Mesenchymal stem cell (in vitro differentiated cells and primary cell): ENCODE data around the gene TNS1.
"Not testable (repeated sequence)": the region's sequence is repeated elsewhere in the genome, so short reads cannot be mapped to it uniquely, and the experiment has no call there.

Source experiments
- DNase-seq: peaks from one replicate; pipeline ENCODE4 v3.0.0-alpha.2; 2013
- H2AFZ ChIP-seq: one replicate; pipeline ENCODE4 v1.6.1; 2013; ENCODE audit warnings: low read depth, mild to moderate bottlenecking, control low read depth, inconsistent platforms, low read length, moderate library complexity
- H2AK5ac ChIP-seq: 2 replicates; pipeline ENCODE4 v1.6.1; 2013; ENCODE audit warnings: low read length, moderate library complexity, mild to moderate bottlenecking, inconsistent platforms; ENCODE audit not compliant: severe bottlenecking
- H2BK120ac ChIP-seq: one replicate; pipeline ENCODE4 v1.6.1; 2013; ENCODE audit warnings: low read depth, mild to moderate bottlenecking, inconsistent platforms, low read length, moderate library complexity
- H2BK12ac ChIP-seq, 2 experiments: one replicate each; pipeline ENCODE4 v1.6.1; 2013; ENCODE audit warnings: inconsistent platforms in 2 of 2, low read length in 2 of 2, mild to moderate bottlenecking in 2 of 2, moderate library complexity in 2 of 2, control low read depth in 1 of 2
- H2BK15ac ChIP-seq: one replicate; pipeline ENCODE4 v1.6.1; 2013; ENCODE audit warnings: mild to moderate bottlenecking, low read depth, inconsistent platforms; ENCODE audit not compliant: poor library complexity, severe bottlenecking
- H2BK5ac ChIP-seq: 2 replicates; pipeline ENCODE4 v1.6.1; 2013; ENCODE audit warnings: low read depth, mild to moderate bottlenecking, low read length, control low read depth, inconsistent platforms; ENCODE audit not compliant: poor library complexity, severe bottlenecking
- H3K14ac ChIP-seq, 2 experiments: one replicate each; pipeline ENCODE4 v1.6.1; 2013; ENCODE audit warnings: inconsistent platforms in 2 of 2, low read length in 2 of 2, control low read depth in 1 of 2, mild to moderate bottlenecking in 1 of 2, moderate library complexity in 1 of 2
- H3K18ac ChIP-seq, 2 experiments: one replicate each; pipeline ENCODE4 v1.6.1; 2013; ENCODE audit warnings: inconsistent platforms in 2 of 2, low read length in 2 of 2, control low read depth in 1 of 2, low read depth in 1 of 2, mild to moderate bottlenecking in 1 of 2
- H3K23ac ChIP-seq, 2 experiments: one replicate each; pipeline ENCODE4 v1.6.1; 2013; ENCODE audit warnings: inconsistent platforms in 2 of 2, low read length in 2 of 2, mild to moderate bottlenecking in 2 of 2, moderate library complexity in 2 of 2, control low read depth in 1 of 2
- H3K27ac ChIP-seq: 2 replicates; pipeline ENCODE4 v1.5.1; 2013; ENCODE audit warnings: mild to moderate bottlenecking, moderate library complexity, low read length, control low read depth, inconsistent platforms; ENCODE audit not compliant: poor library complexity, severe bottlenecking
- H3K27me3 ChIP-seq, 2 experiments: 2 replicates each; pipeline versions ENCODE4 v1.6.1 to v1.7.0; 2013; ENCODE audit warnings: low read length in 2 of 2, mild to moderate bottlenecking in 2 of 2, moderate library complexity in 2 of 2, control low read depth in 1 of 2, inconsistent platforms in 1 of 2; ENCODE audit not compliant: control insufficient read depth in 1 of 2, insufficient read depth in 1 of 2
- H3K36me3 ChIP-seq, 2 experiments: 2 replicates each; pipeline versions ENCODE4 v1.6.1 to v1.7.0; 2013; ENCODE audit warnings: low read length in 2 of 2, control low read depth in 1 of 2, inconsistent platforms in 1 of 2, low read depth in 1 of 2, mild to moderate bottlenecking in 1 of 2; ENCODE audit not compliant: insufficient read depth in 2 of 2, control insufficient read depth in 1 of 2
- H3K4ac ChIP-seq, 2 experiments: one replicate each; pipeline ENCODE4 v1.6.1; 2013; ENCODE audit warnings: inconsistent platforms in 2 of 2, low read length in 2 of 2, mild to moderate bottlenecking in 2 of 2, moderate library complexity in 2 of 2, control low read depth in 1 of 2, low read depth in 1 of 2
- H3K4me1 ChIP-seq: 2 replicates; pipeline ENCODE4 v1.6.1; 2013; ENCODE audit warnings: low read depth, low read length, control low read depth; ENCODE audit not compliant: control insufficient read depth, insufficient read depth
- H3K4me2 ChIP-seq: 2 replicates; pipeline ENCODE4 v1.6.1; 2013; ENCODE audit warnings: low read length, mild to moderate bottlenecking, inconsistent platforms; ENCODE audit not compliant: poor library complexity, severe bottlenecking
- H3K4me3 ChIP-seq, 2 experiments: 2 replicates each; pipeline versions ENCODE4 v1.5.1 to v1.7.0; 2013; ENCODE audit warnings: low read length in 2 of 2, mild to moderate bottlenecking in 2 of 2, control low read depth in 1 of 2, low read depth in 1 of 2; ENCODE audit not compliant: insufficient read depth in 1 of 2
- H3K79me1 ChIP-seq: replicated peaks from 2 replicates; pipeline ENCODE4 v1.6.1; 2013; ENCODE audit warnings: mild to moderate bottlenecking, control low read depth, low read length, inconsistent platforms; ENCODE audit not compliant: poor library complexity, severe bottlenecking
- H3K9ac ChIP-seq: 2 replicates; pipeline ENCODE4 v1.7.0; 2013; ENCODE audit warnings: mild to moderate bottlenecking, low read length, moderate library complexity
- H3K9me3 ChIP-seq: 2 replicates; pipeline ENCODE4 v1.7.0; 2013; ENCODE audit warnings: mild to moderate bottlenecking, low read length; ENCODE audit not compliant: control insufficient read depth
- H4K8ac ChIP-seq: one replicate; pipeline ENCODE4 v1.6.1; 2013; ENCODE audit warnings: inconsistent platforms, mild to moderate bottlenecking, low read length, moderate library complexity
- H4K91ac ChIP-seq: one replicate; pipeline ENCODE4 v1.6.1; 2013; ENCODE audit warnings: mild to moderate bottlenecking, low read length, inconsistent platforms
- WGBS: methylation state at CpG from one replicate; pipeline ENCODE4 v1.1.7; 2013; ENCODE audit warnings: mixed read lengths; 5-methylcytosine and 5-hydroxymethylcytosine counted together

TNS1 gene

GRCh38 chr2:218018842-218019125 lies 16.0 kb upstream of the TNS1 start:
- not testable (repeated sequence) for H4K91ac ChIP-seq, H2BK12ac ChIP-seq, H2AFZ ChIP-seq, H3K4me2 ChIP-seq, H3K4me3 ChIP-seq, H3K79me1 ChIP-seq, DNase-seq, H3K14ac ChIP-seq, H3K4ac ChIP-seq, H2BK120ac ChIP-seq, H3K9me3 ChIP-seq, H2BK15ac ChIP-seq, H3K36me3 ChIP-seq, H3K27ac ChIP-seq, H3K23ac ChIP-seq, H2BK5ac ChIP-seq, H2AK5ac ChIP-seq, H3K4me1 ChIP-seq, H4K8ac ChIP-seq, H3K18ac ChIP-seq, H3K9ac ChIP-seq
- peaks cover 12 to 34% of the 10 kb centered on the region in 2 experiments for H3K27me3 ChIP-seq
- no CpG with 5 or more reads among the region's 4 CpGs for WGBS

- no peak overlapping the region for H2AFZ ChIP-seq
- peaks cover 3% of the 10 kb centered on the region for H3K4me1 ChIP-seq
- no peak overlapping the region for H2BK15ac ChIP-seq
These were observed 14.6 kb upstream of the TNS1 start for GRCh38 chr2:218017211-218018053.

GRCh38 chr2:218016810-218017209 lies 14.0 kb upstream of the TNS1 start:
- no peak overlapping the region for H3K4ac ChIP-seq
- no peak overlapping the region for H2BK12ac ChIP-seq
- WGBS = 90% methylated on average over 4 of the region's 4 CpGs
- no peak overlapping the region for H2BK120ac ChIP-seq
- no peak overlapping the region for H2BK15ac ChIP-seq
- peaks cover 2% of the 10 kb centered on the region for H3K4me1 ChIP-seq
- no peaks in the 10 kb centered on the region for H3K79me1 ChIP-seq
- no peak overlapping the region for H2AK5ac ChIP-seq
- H3K9ac ChIP-seq = no peak overlapping the region
- H4K8ac ChIP-seq = no peak overlapping the region
- H3K23ac ChIP-seq = no peak overlapping the region
- no peak overlapping the region for H3K27ac ChIP-seq
- no peaks in the 10 kb centered on the region for H3K36me3 ChIP-seq
- H2BK5ac ChIP-seq = no peak overlapping the region
- H3K14ac ChIP-seq = no peak overlapping the region
- DNase-seq = no peak
- no peak overlapping the region for H3K4me2 ChIP-seq
- H3K9me3 ChIP-seq = no peaks in the 10 kb centered on the region
- peaks cover 10 to 48% of the 10 kb centered on the region in 2 experiments for H3K27me3 ChIP-seq
- H3K18ac ChIP-seq = no peak overlapping the region
- H3K4me3 ChIP-seq = no peak overlapping the region
- H2AFZ ChIP-seq = no peak overlapping the region
- H4K91ac ChIP-seq = no peak overlapping the region

More at GRCh38 chr2:218017211-218018053, 14.6 kb upstream of the TNS1 start:
- Histone ChIP-seq H4K8ac (no peak overlapping the region), H3K4ac (no peak overlapping the region), H2AK5ac (no peak overlapping the region), H3K23ac (no peak overlapping the region), H3K14ac (no peak overlapping the region), H4K91ac (no peak overlapping the region), H2BK5ac (no peak overlapping the region), H3K9me3 (no peaks in the 10 kb centered on the region), H3K79me1 (no peaks in the 10 kb centered on the region), H3K4me3 (no peak overlapping the region), H3K36me3 (no peaks in the 10 kb centered on the region), H2BK12ac (no peak overlapping the region), H3K4me2 (no peak overlapping the region), H3K27me3 (peaks cover 8 to 45% of the 10 kb centered on the region in 2 experiments), H3K27ac (no peak overlapping the region), H2BK120ac (no peak overlapping the region), H3K18ac (no peak overlapping the region), H3K9ac (no peak overlapping the region)
- DNase-seq = no peak
- 78% methylated on average over 7 of the region's 7 CpGs for WGBS

GRCh38 chr2:218015586-218016521 lies 13.1 kb upstream of the TNS1 start:
- Histone ChIP-seq H2BK15ac (no peak overlapping the region), H2AK5ac (no peak overlapping the region), H3K4me3 (no peak overlapping the region), H3K4me1 (peaks cover under 1% of the 10 kb centered on the region), H3K18ac (no peak overlapping the region), H3K23ac (no peak overlapping the region), H3K4ac (no peak overlapping the region), H3K27ac (no peak overlapping the region), H4K91ac (no peak overlapping the region), H2BK120ac (no peak overlapping the region), H3K14ac (no peak overlapping the region), H3K9me3 (no peaks in the 10 kb centered on the region), H2BK5ac (no peak overlapping the region), H4K8ac (no peak overlapping the region), H3K79me1 (no peaks in the 10 kb centered on the region), H3K36me3 (no peaks in the 10 kb centered on the region), H3K4me2 (no peak overlapping the region), H3K9ac (no peak overlapping the region), H2AFZ (no peak overlapping the region), H2BK12ac (no peak overlapping the region), H3K27me3 (peaks cover 16 to 58% of the 10 kb centered on the region in 2 experiments)
- 37% methylated on average over 4 of the region's 11 CpGs for WGBS
- no peak for DNase-seq
